GM12892 (cell line): ENCODE data around the gene TGOLN2.

ENCODE experiments used
- POLR2A ChIP-seq: IDR thresholded peaks from 2 replicates; pipeline ENCODE4 v1.6.1; 2011; ENCODE audit warnings: low read depth, low read length, control low read depth
- POLR2AphosphoS5 ChIP-seq: IDR thresholded peaks from 2 replicates; pipeline ENCODE4 v1.6.1; 2011; ENCODE audit warnings: low read depth, low read length, control low read depth

GRCh38 chr2:85357736-85358135, 29.9 kb upstream of the TGOLN2 start:
- TF ChIP-seq POLR2A (no peak), POLR2AphosphoS5 (no peak)
